IMR-90 (cell line): ENCODE results near the gene STAT4. TPM values are rescaled to one million over a fixed set of nuclear protein-coding genes. Genes with fewer than 3 reads are reported as not detected.

ENCODE experiments used
- ATAC-seq: fragments of 200-7000 bp; cut with Tn5 transposase; 2 replicates; pipeline ENCODE4 v1.9.1; 2020; ENCODE audit warnings: low read depth, mild to moderate bottlenecking, moderate library complexity
- BruUV-seq: library from RNA; stranded (reverse); fragments of 400-500 nt; replicated peaks from 2 replicates; lab custom pipeline; 2021; lab: Mats Ljungman, UMichigan
- CTCF ChIA-PET: fragments of 300-600 bp; formaldehyde crosslinking; extraction: SDS; loops from one replicate; lab custom pipeline; 2021; ENCODE audit warnings: antibody characterized with exemption; lab: Yijun Ruan, JAX
- POLR2A ChIA-PET: fragments of 300-600 bp; sonication (Branson Sonifier 250); formaldehyde crosslinking; loops from one replicate; lab custom pipeline; 2022; ENCODE audit warnings: antibody characterized with exemption; ENCODE audit not compliant: unreplicated experiment; lab: Charles Lee
- DNase-seq: peaks from one replicate; pipeline ENCODE4 v3.0.0; 2013
- H2AFZ ChIP-seq: replicated peaks from 2 replicates; pipeline ENCODE3; 2013; ENCODE audit warnings: low read length, mild to moderate bottlenecking; ENCODE audit not compliant: poor library complexity
- H2AK5ac ChIP-seq: 2 replicates; pipeline ENCODE4 v1.6.1; 2013; ENCODE audit warnings: low read depth, low read length, inconsistent platforms
- H2AK9ac ChIP-seq: replicated peaks from 2 replicates; pipeline ENCODE3; 2013; ENCODE audit warnings: mild to moderate bottlenecking, low read depth, low read length, moderate library complexity; ENCODE audit not compliant: poor library complexity
- H2BK120ac ChIP-seq: 2 replicates; pipeline ENCODE4 v1.6.1; 2013; ENCODE audit warnings: low read depth, low read length, inconsistent platforms
- H2BK15ac ChIP-seq: 3 replicates; pipeline ENCODE4 v1.6.1; 2013; ENCODE audit warnings: low read depth, low read length, inconsistent platforms
- H2BK20ac ChIP-seq: 2 replicates; pipeline ENCODE4 v1.6.1; 2013; ENCODE audit warnings: low read depth, mild to moderate bottlenecking, inconsistent platforms, low read length, moderate library complexity
- H2BK5ac ChIP-seq: 2 replicates; pipeline ENCODE4 v1.6.1; 2013; ENCODE audit warnings: mild to moderate bottlenecking, low read depth, low read length, inconsistent platforms; ENCODE audit not compliant: poor library complexity, severe bottlenecking
- H3K14ac ChIP-seq: replicated peaks from 2 replicates; pipeline ENCODE4 v1.6.1; 2013; ENCODE audit warnings: low read depth, low read length, inconsistent platforms
- H3K18ac ChIP-seq: 2 replicates; pipeline ENCODE4 v1.6.1; 2013; ENCODE audit warnings: low read depth, low read length, control low read depth
- H3K23ac ChIP-seq: 2 replicates; pipeline ENCODE4 v1.6.1; 2013; ENCODE audit warnings: low read depth, low read length, inconsistent platforms
- H3K27ac ChIP-seq: 2 replicates; pipeline ENCODE4 v1.5.1; 2013; ENCODE audit warnings: mild to moderate bottlenecking, control low read depth, low read length; ENCODE audit not compliant: insufficient read depth
- H3K27me3 ChIP-seq: 2 replicates; pipeline ENCODE4 v1.6.1; 2013; ENCODE audit warnings: low read length; ENCODE audit not compliant: control insufficient read depth, insufficient read depth
- H3K36me3 ChIP-seq: 2 replicates; pipeline ENCODE4 v1.6.1; 2013; ENCODE audit warnings: low read length, mixed read lengths; ENCODE audit not compliant: control insufficient read depth, insufficient read depth
- H3K4ac ChIP-seq: 2 replicates; pipeline ENCODE4 v1.6.1; 2013; ENCODE audit warnings: low read depth, low read length, inconsistent platforms
- H3K4me1 ChIP-seq: 2 replicates; pipeline ENCODE4 v1.6.1; 2013; ENCODE audit warnings: low read length, mixed read lengths; ENCODE audit not compliant: control insufficient read depth, insufficient read depth
- H3K4me2 ChIP-seq: 2 replicates; pipeline ENCODE4 v1.6.1; 2013; ENCODE audit warnings: low read depth, mild to moderate bottlenecking, control low read depth, low read length, moderate library complexity
- H3K4me3 ChIP-seq: 2 replicates; pipeline ENCODE4 v1.5.1; 2013; ENCODE audit warnings: low read depth, mild to moderate bottlenecking, control low read depth, low read length, moderate library complexity; ENCODE audit not compliant: insufficient read depth
- H3K56ac ChIP-seq: 2 replicates; pipeline ENCODE4 v1.6.1; 2013; ENCODE audit warnings: low read length, inconsistent platforms; ENCODE audit not compliant: insufficient read depth; ENCODE audit errors: extremely low read depth
- H3K79me1 ChIP-seq, 2 experiments: 2 replicates each; pipeline ENCODE4 v1.6.1; 2013; ENCODE audit warnings: low read length in 2 of 2, inconsistent platforms in 1 of 2, low read depth in 1 of 2
- H3K9ac ChIP-seq: 2 replicates; pipeline ENCODE4 v1.6.1; 2013; ENCODE audit warnings: low read depth, low read length, control low read depth
- H3K9me1 ChIP-seq: 2 replicates; pipeline ENCODE4 v1.6.1; 2013; ENCODE audit warnings: low read length, inconsistent platforms; ENCODE audit not compliant: insufficient read depth
- H3K9me3 ChIP-seq: 2 replicates; pipeline ENCODE4 v1.6.1; 2013; ENCODE audit warnings: low read length; ENCODE audit not compliant: control insufficient read depth, insufficient read depth
- H4K20me1 ChIP-seq: 2 replicates; pipeline ENCODE4 v1.6.1; 2013; ENCODE audit warnings: low read length, inconsistent platforms; ENCODE audit not compliant: insufficient read depth
- H4K5ac ChIP-seq: 2 replicates; pipeline ENCODE4 v1.6.1; 2013; ENCODE audit warnings: mild to moderate bottlenecking, low read depth, low read length, control low read depth
- H4K8ac ChIP-seq, 2 experiments: 2 replicates each; pipeline ENCODE4 v1.6.1; 2013; ENCODE audit warnings: low read depth in 2 of 2, low read length in 2 of 2, control low read depth in 1 of 2, inconsistent platforms in 1 of 2
- H4K91ac ChIP-seq: 2 replicates; pipeline ENCODE4 v1.6.1; 2013; ENCODE audit warnings: low read depth, low read length, inconsistent platforms; ENCODE audit not compliant: insufficient read depth
- BHLHE40 ChIP-seq: fragments of 150-350 bp; IDR thresholded peaks from 2 replicates; pipeline ENCODE4 v1.6.1; 2016; ENCODE audit warnings: mild to moderate bottlenecking, low read depth, low read length
- CEBPB ChIP-seq: IDR thresholded peaks from 2 replicates; pipeline ENCODE4 v1.6.1; 2012; ENCODE audit warnings: low read depth, low read length, improper control_type of control experiment
- CHD1 ChIP-seq: IDR thresholded peaks from 2 replicates; pipeline ENCODE4 v1.6.1; 2012; ENCODE audit warnings: low read depth, low read length, improper control_type of control experiment
- CTCF ChIP-seq: conservative IDR thresholded peaks from 2 replicates; pipeline ENCODE4 v1.5.1; 2012; ENCODE audit warnings: mild to moderate bottlenecking, low read depth, low read length, improper control_type of control experiment
- ELK1 ChIP-seq: fragments of 150-350 bp; IDR thresholded peaks from 2 replicates; pipeline ENCODE4 v1.6.1; 2016; ENCODE audit warnings: low read depth, mild to moderate bottlenecking, low read length, moderate library complexity, borderline replicate concordance
- FOS ChIP-seq: fragments of 150-350 bp; IDR thresholded peaks from 2 replicates; pipeline ENCODE4 v1.6.1; 2016; ENCODE audit warnings: low read depth, low read length
- MAZ ChIP-seq: IDR thresholded peaks from 2 replicates; pipeline ENCODE4 v1.6.1; 2012; ENCODE audit warnings: low read depth, mild to moderate bottlenecking, low read length, improper control_type of control experiment, moderate library complexity, borderline replicate concordance
- NFE2L2 ChIP-seq: fragments of 150-350 bp; IDR thresholded peaks from 2 replicates; pipeline ENCODE4 v1.6.1; 2016; ENCODE audit warnings: low read depth, mild to moderate bottlenecking, low read length
- POLR2A ChIP-seq: IDR thresholded peaks from 2 replicates; pipeline ENCODE4 v1.6.1; 2012; ENCODE audit warnings: mild to moderate bottlenecking, low read depth, low read length
- RAD21 ChIP-seq: IDR thresholded peaks from 2 replicates; pipeline ENCODE4 v1.6.1; 2012; ENCODE audit warnings: low read length, improper control_type of control experiment
- RCOR1 ChIP-seq: IDR thresholded peaks from 2 replicates; pipeline ENCODE4 v1.6.1; 2012; ENCODE audit warnings: mild to moderate bottlenecking, low read length, improper control_type of control experiment; ENCODE audit not compliant: insufficient replicate concordance
- RFX5 ChIP-seq: IDR thresholded peaks from 2 replicates; pipeline ENCODE4 v1.8.0; 2012; ENCODE audit warnings: low read depth, mild to moderate bottlenecking, low read length, moderate library complexity
- SMC3 ChIP-seq: fragments of 150-350 bp; IDR thresholded peaks from 2 replicates; pipeline ENCODE4 v1.6.1; 2016; ENCODE audit warnings: low read depth, mild to moderate bottlenecking, antibody characterized with exemption, low read length, moderate library complexity
- WGBS, 2 experiments: methylation state at CpG; one replicate each; pipeline versions ENCODE4 v1.1.5 to v1.1.7; 2013; ENCODE audit warnings: missing lambda C conversion rate in 2 of 2; ENCODE audit not compliant: insufficient read length in 1 of 2; ENCODE audit errors: extremely low coverage in 2 of 2; 5-methylcytosine and 5-hydroxymethylcytosine counted together
- dilution Hi-C: fragments of 300-500 bp; cut with HindIII; formaldehyde crosslinking; loops from one replicate; pipeline ENCODE4 v1.14.3; 2018; ENCODE audit warnings: low sequenced_read_pairs; ENCODE audit not compliant: unreplicated experiment
- in situ Hi-C: fragments of 300-500 bp; cut with MboI; formaldehyde crosslinking; loops from 3 replicates; pipeline ENCODE4 v1.14.3; 2019; ENCODE audit warnings: low sequenced_read_pairs, inconsistent platforms, mixed read lengths
- intact Hi-C: fragments of 100-400 bp; cut with micrococcal nuclease; formaldehyde crosslinking; loops from 2 replicates; pipeline ENCODE4 v1.10.0; 2022
- polyA plus RNA-seq, 3 experiments: library from polyadenylated mRNA; depleted of rRNA; stranded (reverse); fragments of >200 nt; gene quantifications; 2 replicates each; pipeline ENCODE4 v1.2.3, GENCODE V29; 2012; ENCODE audit warnings: low replicate concordance in 1 of 3
- total RNA-seq: library from RNA; depleted of rRNA; stranded (reverse); fragments of >200 nt; gene quantifications from 2 replicates; pipeline ENCODE4 v1.2.3, GENCODE V29; 2012

The STAT4 gene
- total and polyA plus RNA-seq, 2 of the 4 experiments (the other 2 are of a cell fraction), result 0.36 to 0.48 TPM

GRCh38 chr2:191032588-191033429, 118.0 kb downstream of the STAT4 start (continued):
- TF ChIP-seq CTCF (no peak), RFX5 (no peak)

GRCh38 chr2:191031256-191031655, 119.5 kb downstream of the STAT4 start:
- Histone ChIP-seq H2AK5ac (no peak overlapping the region), H2BK5ac (no peak overlapping the region), H4K8ac (no peak overlapping the region), H3K4me3 (no peak overlapping the region), H4K20me1 (no peaks in the 10 kb centered on the region), H3K56ac (no peak overlapping the region), H3K4ac (no peak overlapping the region), H3K14ac (no peak overlapping the region), H3K4me1 (peaks cover 6% of the 10 kb centered on the region), H2AFZ (no peak overlapping the region), H3K18ac (no peak overlapping the region), H3K27ac (no peak overlapping the region), H3K9me1 (0 out of 2 replicates have a peak, but pooled peaks cover 3% of the 10 kb centered on the region), H2BK15ac (no peak overlapping the region), H4K91ac (no peak overlapping the region), H3K79me1 (no peaks in the 10 kb centered on the region), H3K9me3 (no peaks in the 10 kb centered on the region), H4K5ac (no peak overlapping the region), H3K4me2 (no peak overlapping the region), H3K23ac (no peak overlapping the region), H2BK120ac (no peak overlapping the region), H3K36me3 (no peaks in the 10 kb centered on the region), H3K27me3 (no peaks in the 10 kb centered on the region), H3K9ac (no peak overlapping the region), H2BK20ac (no peak overlapping the region), H2AK9ac (no peak overlapping the region)
- intact Hi-C loops (no loop called here), dilution Hi-C loops (no loop called here), in situ Hi-C loops (no loop called here)
- no TSS peak for BruUV-seq
- ChIA-PET POLR2A (no interaction called here), CTCF (no interaction called here)
- no peak for DNase-seq
- no peak for ATAC-seq
- no CpG with 5 or more reads among the region's 2 CpGs for WGBS, 2 experiments
- TF ChIP-seq CEBPB (no peak), ELK1 (no peak), MAZ (no peak), RAD21 (no peak), SMC3 (no peak), POLR2A (no peak), BHLHE40 (no peak), RCOR1 (no peak), NFE2L2 (no peak), CHD1 (no peak), RFX5 (no peak), FOS (no peak)
